GM13977 (cell line): ENCODE measurements around the gene APBA3.

Experiments
- DNase-seq: peaks from one replicate; pipeline ENCODE4 v3.0.0; 2012; ENCODE audit warnings: low spot score
- CTCF ChIP-seq: IDR thresholded peaks from 2 replicates; pipeline ENCODE4 v1.5.1; 2012; ENCODE audit warnings: mild to moderate bottlenecking, control low read depth; ENCODE audit not compliant: insufficient read depth; ENCODE audit errors: extremely low read depth, missing control alignments
- in situ Hi-C: fragments of 300-500 bp; cut with MboI; formaldehyde crosslinking; loops from one replicate; pipeline ENCODE4 v1.12.0; 2022; ENCODE audit warnings: low sequenced_read_pairs, low pct_unique_long_range_greater_than_20kb, mixed read lengths, inconsistent platforms; ENCODE audit not compliant: unreplicated experiment

Gene APBA3

GRCh38 chr19:3725121-3725520, 36.4 kb downstream of the APBA3 start:
- no peak for DNase-seq
- in situ Hi-C loops = no loop called here
- TF ChIP-seq CTCF = no peak

GRCh38 chr19:3723883-3724282, 37.6 kb downstream of the APBA3 start:
- no peak for TF ChIP-seq CTCF
- DNase-seq = no peak
- in situ Hi-C loops = no loop called here

GRCh38 chr19:3723110-3723488, 38.4 kb downstream of the APBA3 start:
- in situ Hi-C loops = no loop called here
- TF ChIP-seq CTCF = no peak
- no peak for DNase-seq

- DNase-seq = no peak
- TF ChIP-seq CTCF = no peak
- in situ Hi-C loops = no loop called here
Observed at GRCh38 chr19:3722443-3723109, 38.9 kb downstream of the APBA3 start.

- in situ Hi-C loops = no loop called here
- no peak for TF ChIP-seq CTCF
- DNase-seq = no peak
Observed at GRCh38 chr19:3721887-3722442, 39.5 kb downstream of the APBA3 start.

GRCh38 chr19:3721131-3721886, 40.2 kb downstream of the APBA3 start:
- TF ChIP-seq CTCF = no peak
- in situ Hi-C loops = no loop called here
- DNase-seq = peak; percentile 96
